Heart right ventricle (tissue), 16 donors: ENCODE results near the gene TMIGD2. TPM values are rescaled to one million over a fixed set of nuclear protein-coding genes. Genes with fewer than 3 reads are reported as not detected.

Experiments used
- ATAC-seq, 8 donors: fragments of 200-7000 bp; cut with Tn5 transposase; one replicate each; pipeline ENCODE4 v1.9.1; 2020; ENCODE audit warnings: mild to moderate bottlenecking in 8 of 8, moderate library complexity in 8 of 8, moderate number of reproducible peaks in 1 of 8
- DNase-seq, 2 donors: peaks; one replicate each; pipeline ENCODE4 v3.0.0-alpha.2; 2020
- H3K27ac ChIP-seq, 10 donors: fragments of 200-600 bp; sonication (generic) in 2 of 10; one replicate each; pipeline versions ENCODE4 v1.5.0 to v1.8.0; 2020 to 2022; ENCODE audit warnings: mild to moderate bottlenecking in 3 of 10
- H3K27me3 ChIP-seq, 7 donors: fragments of 200-600 bp; one replicate each; pipeline ENCODE4 v1.8.0; 2021 to 2022; ENCODE audit warnings: mild to moderate bottlenecking in 2 of 7
- H3K36me3 ChIP-seq, 9 donors: fragments of 200-600 bp; sonication (generic) in 1 of 9; one replicate each; pipeline versions ENCODE4 v1.5.0 to v1.8.0; 2020 to 2022; ENCODE audit warnings: mild to moderate bottlenecking in 2 of 9
- H3K4me1 ChIP-seq, 9 donors: fragments of 200-600 bp; sonication (generic) in 1 of 9; one replicate each; pipeline versions ENCODE4 v1.5.0 to v1.8.0; 2020 to 2022; ENCODE audit warnings: mild to moderate bottlenecking in 4 of 9
- H3K4me3 ChIP-seq, 10 donors: fragments of 200-600 bp; sonication (generic) in 2 of 10; one replicate each; pipeline versions ENCODE4 v1.5.0 to v1.8.0; 2020 to 2022; ENCODE audit warnings: mild to moderate bottlenecking in 7 of 10, moderate library complexity in 2 of 10
- H3K9me3 ChIP-seq, 11 donors: fragments of 200-600 bp in 10 of 11; sonication (generic) in 2 of 11; one replicate each; pipeline versions ENCODE4 v1.5.0 to v1.8.0; 2013 to 2022; ENCODE audit warnings: mild to moderate bottlenecking in 2 of 11, control low read depth in 1 of 11, moderate library complexity in 1 of 11
- WGBS, 2 donors: extraction: QIAGEN DNeasy Blood & Tissue Kit; methylation state at CpG; one replicate each; pipeline ENCODE4 v1.1.7; 2013; ENCODE audit warnings: inconsistent platforms in 1 of 2; 5-methylcytosine and 5-hydroxymethylcytosine counted together
- intact Hi-C, 10 donors: fragments of 100-400 bp; cut with DNase I; formaldehyde crosslinking; loops; one replicate each; pipeline versions ENCODE4 v1.11.1 to v1.14.2; 2022
- polyA plus RNA-seq, 2 donors: library from polyadenylated mRNA; stranded (reverse); fragments of 200-250 nt; gene quantifications; one replicate each; pipeline ENCODE4 v1.2.3, GENCODE V29; 2013
- total RNA-seq, 10 donors: library from RNA; stranded (reverse); fragmentation: NEBNext Ultra II Directional in 3 of 10; extraction: Animal tissue kit (Norgen Biotek cat#: 25700) in 3 of 10; gene quantifications; one replicate each; pipeline versions ENCODE4 v1.2.1 to v1.2.4, GENCODE V29; 2021 to 2023
- TF ChIP-seq, protein P1 (sequence below), 9 donors: fragments of 200-600 bp; sonication (generic) in 2 of 9; IDR thresholded peaks; one replicate each; pipeline versions ENCODE4 v1.5.0 to v1.8.0; 2021 to 2022; ENCODE audit warnings: antibody characterized with exemption in 9 of 9, mild to moderate bottlenecking in 5 of 9, moderate library complexity in 1 of 9
- donor health status: Arrhythmogenic right ventricular cardiomyopathy.
- donor health status: ischemic (EF 13 %, LVEDD 7.1; RV severe dilation, severe dysfunction).
- donor health status: healthy with polysubstance abuse.
- donor health status: DM: no; HTN: yes; CAD: no.
- donor health status: DM: no; HTN: no; CAD: no.
- donor health status: ischemic (EF 25% LVEDD 6.9; RV normal size, moderate dysfunction).
- donor health status: ischemic (EF 25% LVEDD 5.7; RV mildly dilated, moderate dysfunction).
- donor health status: healthy.
- donor health status: DM: yes; HTN: yes; CAD: no.
- donor health status: Ischemic cardiomyopathy.
- donor health status: ischemic (EF 35%, LVEDD 5.7; RV mildly dilated, moderate dysfunction).
- donor health status: nonischemic (EF 11% LVEDD 7.7; RV severe dilation, severe dysfunction).
- donor health status: DM: yes; HTN: yes; CAD: no.
- donor health status: PGD.
- donor health status: ischemic (EF 29% LVEDD 5.4; RV normal size, mild dysfunction).
- donor health status: nonischemic (EF 23%, LVEDD 6.1; RV moderate dilation, normal function).

TMIGD2 gene
- total and polyA plus RNA-seq, 12 donors = 0.07 to 0.35 TPM; not detected in 10

DNA sequence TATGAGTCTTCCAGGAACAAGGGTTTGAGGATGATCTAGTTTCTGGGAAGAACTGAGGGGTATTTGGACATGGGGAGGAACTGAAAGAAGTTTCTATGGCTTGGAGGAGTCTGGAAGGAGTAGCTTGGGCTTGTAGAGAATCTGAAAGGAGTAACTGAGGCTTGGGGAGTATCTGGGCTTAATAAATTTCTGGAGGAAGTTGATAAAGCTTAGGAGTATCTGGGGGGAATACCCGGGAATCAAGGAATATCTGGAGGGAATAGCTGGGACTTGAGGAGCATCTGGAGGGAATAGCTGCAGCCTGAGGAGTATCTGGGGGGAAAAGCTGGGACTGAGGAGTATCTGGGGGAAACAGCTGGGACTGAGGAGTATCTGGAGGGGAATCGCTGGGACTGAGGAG, 18.2 kb upstream of the TMIGD2 start:
- 95 to 98% methylated on average over 2 of the region's 2 CpGs for WGBS, 2 donors
- no peak for DNase-seq
- Histone ChIP-seq H3K4me1 (no peaks in the 10 kb centered on the region), H3K27ac (no peak overlapping the region), H3K4me3 (no peak overlapping the region), H3K36me3 (no peaks in the 10 kb centered on the region), H3K27me3 (peaks cover 0 to 21% (median 0%) of the 10 kb centered on the region in 7 donors), H3K9me3 (peaks cover 0 to 17% (median 0%) of the 10 kb centered on the region in 11 donors)
- ATAC-seq = no peak
- intact Hi-C loops = loop anchor here in 1 of 10 donors (10.0 kb wide), 1 partner anchor 46 kb away; the partner anchor contains the start of gene SHD
- TF ChIP-seq, protein P1, sequence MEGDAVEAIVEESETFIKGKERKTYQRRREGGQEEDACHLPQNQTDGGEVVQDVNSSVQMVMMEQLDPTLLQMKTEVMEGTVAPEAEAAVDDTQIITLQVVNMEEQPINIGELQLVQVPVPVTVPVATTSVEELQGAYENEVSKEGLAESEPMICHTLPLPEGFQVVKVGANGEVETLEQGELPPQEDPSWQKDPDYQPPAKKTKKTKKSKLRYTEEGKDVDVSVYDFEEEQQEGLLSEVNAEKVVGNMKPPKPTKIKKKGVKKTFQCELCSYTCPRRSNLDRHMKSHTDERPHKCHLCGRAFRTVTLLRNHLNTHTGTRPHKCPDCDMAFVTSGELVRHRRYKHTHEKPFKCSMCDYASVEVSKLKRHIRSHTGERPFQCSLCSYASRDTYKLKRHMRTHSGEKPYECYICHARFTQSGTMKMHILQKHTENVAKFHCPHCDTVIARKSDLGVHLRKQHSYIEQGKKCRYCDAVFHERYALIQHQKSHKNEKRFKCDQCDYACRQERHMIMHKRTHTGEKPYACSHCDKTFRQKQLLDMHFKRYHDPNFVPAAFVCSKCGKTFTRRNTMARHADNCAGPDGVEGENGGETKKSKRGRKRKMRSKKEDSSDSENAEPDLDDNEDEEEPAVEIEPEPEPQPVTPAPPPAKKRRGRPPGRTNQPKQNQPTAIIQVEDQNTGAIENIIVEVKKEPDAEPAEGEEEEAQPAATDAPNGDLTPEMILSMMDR (IDR thresholded peaks at IDR 0.05) = no peak

DNA sequence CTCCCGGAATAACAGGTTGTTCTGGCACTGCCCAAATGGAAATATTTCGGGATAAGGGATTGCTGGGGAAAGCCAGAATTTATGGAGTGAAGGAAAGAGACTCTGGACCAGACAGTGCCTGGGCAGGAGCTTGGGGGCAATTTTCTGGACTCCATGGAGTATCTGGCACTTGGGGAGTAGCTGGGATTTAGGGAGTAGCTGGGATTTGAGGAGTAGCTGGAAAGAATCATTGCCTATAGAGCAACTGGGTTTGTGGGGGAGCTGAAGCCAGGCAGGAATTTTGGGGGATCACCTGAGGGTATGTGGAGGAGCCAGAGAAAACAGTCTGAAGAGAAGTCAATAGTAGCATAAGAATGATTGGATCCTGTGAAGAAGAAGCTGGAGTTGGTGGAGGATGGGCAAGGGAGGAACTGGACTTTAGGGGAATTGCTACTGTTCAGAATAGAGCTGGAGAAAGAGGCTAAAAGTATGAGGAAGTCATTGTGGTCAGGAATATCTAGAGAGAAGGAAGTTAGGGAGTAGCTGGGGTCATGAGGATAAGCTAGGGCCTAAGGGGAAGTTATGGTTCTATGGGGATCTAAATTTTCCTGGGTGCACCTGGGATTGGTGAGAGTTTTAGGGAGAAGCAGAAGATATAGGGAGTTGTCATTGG, 17.0 kb upstream of the TMIGD2 start:
- WGBS, 2 donors = 93 to 95% methylated on average over 2 of the region's 2 CpGs
- TF ChIP-seq, protein P1 (IDR thresholded peaks at IDR 0.05) = no peak
- H3K4me1 ChIP-seq = peaks cover 0 to 8% (median 0%) of the 10 kb centered on the region in 9 donors
- H3K9me3 ChIP-seq = peaks cover 0 to 17% (median 0%) of the 10 kb centered on the region in 11 donors
- H3K36me3 ChIP-seq = no peaks in the 10 kb centered on the region
- intact Hi-C loops = no loop called here
- peaks cover 0 to 21% (median 0%) of the 10 kb centered on the region in 7 donors for H3K27me3 ChIP-seq
- no peak overlapping the region for H3K4me3 ChIP-seq
- H3K27ac ChIP-seq = no peak overlapping the region
- DNase-seq = no peak
- no peak for ATAC-seq

DNA sequence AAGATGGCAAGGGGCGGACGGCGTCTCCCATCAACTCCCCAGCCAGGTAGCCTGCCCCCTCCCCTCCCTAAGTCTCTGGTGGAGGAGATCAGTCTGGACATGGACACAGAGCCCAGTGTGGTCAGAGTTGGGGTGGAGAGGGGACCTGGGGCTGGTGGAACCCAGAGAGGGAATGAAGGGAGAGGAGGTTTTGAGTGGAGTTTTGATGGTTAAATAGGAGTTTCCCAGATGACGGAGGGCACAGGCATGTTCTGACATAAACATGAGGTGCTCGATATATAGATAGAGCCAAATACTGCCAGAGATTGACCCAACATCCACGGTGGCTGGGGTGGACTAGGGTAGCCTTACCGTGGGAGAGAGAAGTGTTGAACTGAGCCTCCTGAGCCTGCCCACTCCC, 16.3 kb upstream of the TMIGD2 start:
- DNase-seq = no peak
- Histone ChIP-seq H3K27ac (no peak overlapping the region), H3K9me3 (peaks cover 0 to 17% (median 0%) of the 10 kb centered on the region in 11 donors), H3K4me1 (peaks cover 0 to 13% (median 0%) of the 10 kb centered on the region in 9 donors), H3K27me3 (peaks cover 0 to 21% (median 0%) of the 10 kb centered on the region in 7 donors), H3K4me3 (no peak overlapping the region), H3K36me3 (no peaks in the 10 kb centered on the region)
- TF ChIP-seq, protein P1 (IDR thresholded peaks at IDR 0.05) = no peak
- no peak for ATAC-seq
- 92 to 95% methylated on average over 7 of the region's 7 CpGs for WGBS, 2 donors
- intact Hi-C loops = no loop called here

DNA sequence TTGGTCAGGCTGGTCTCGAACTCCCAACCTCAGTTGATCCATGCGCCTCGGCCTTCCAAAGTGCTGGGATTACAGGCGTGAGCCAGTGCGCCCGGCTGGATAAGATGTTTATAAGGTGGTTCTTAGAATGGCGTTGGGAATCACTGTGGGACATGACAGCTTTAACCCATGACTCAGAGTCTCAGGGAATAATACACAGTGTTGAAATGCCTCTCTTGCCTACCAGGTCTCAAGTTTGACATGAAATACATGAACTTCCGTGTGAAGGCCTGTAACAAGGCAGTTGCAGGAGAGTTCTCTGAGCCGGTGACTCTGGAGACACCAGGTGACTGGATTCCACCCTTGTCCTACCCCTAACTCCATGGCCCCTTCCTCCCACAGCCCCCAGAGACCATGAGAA, 14.8 kb upstream of the TMIGD2 start:
- no peak overlapping the region for H3K4me3 ChIP-seq
- no peaks in the 10 kb centered on the region for H3K36me3 ChIP-seq
- WGBS, 2 donors = 86 to 89% methylated on average over 9 of the region's 9 CpGs
- intact Hi-C loops = no loop called here
- H3K9me3 ChIP-seq = peaks cover 0 to 17% (median 0%) of the 10 kb centered on the region in 11 donors
- ATAC-seq (no peak), DNase-seq (no peak)
- TF ChIP-seq, protein P1 (IDR thresholded peaks at IDR 0.05) = no peak
- H3K4me1 ChIP-seq = peaks cover 0 to 13% (median 0%) of the 10 kb centered on the region in 9 donors
- no peak overlapping the region for H3K27ac ChIP-seq
- H3K27me3 ChIP-seq = peaks cover 0 to 21% (median 0%) of the 10 kb centered on the region in 7 donors
